Measurements from ENCODE around the gene FBXL19. TPM values are rescaled to one million over a fixed set of nuclear protein-coding genes. Genes with fewer than 3 reads are reported as not detected.
A peak's percentile ranks its signal among the peaks of the same experiment; 100 is the strongest.

FBXL19 gene
- total RNA-seq, 1 donor from 2014 or later, result 13.4 TPM

DNA sequence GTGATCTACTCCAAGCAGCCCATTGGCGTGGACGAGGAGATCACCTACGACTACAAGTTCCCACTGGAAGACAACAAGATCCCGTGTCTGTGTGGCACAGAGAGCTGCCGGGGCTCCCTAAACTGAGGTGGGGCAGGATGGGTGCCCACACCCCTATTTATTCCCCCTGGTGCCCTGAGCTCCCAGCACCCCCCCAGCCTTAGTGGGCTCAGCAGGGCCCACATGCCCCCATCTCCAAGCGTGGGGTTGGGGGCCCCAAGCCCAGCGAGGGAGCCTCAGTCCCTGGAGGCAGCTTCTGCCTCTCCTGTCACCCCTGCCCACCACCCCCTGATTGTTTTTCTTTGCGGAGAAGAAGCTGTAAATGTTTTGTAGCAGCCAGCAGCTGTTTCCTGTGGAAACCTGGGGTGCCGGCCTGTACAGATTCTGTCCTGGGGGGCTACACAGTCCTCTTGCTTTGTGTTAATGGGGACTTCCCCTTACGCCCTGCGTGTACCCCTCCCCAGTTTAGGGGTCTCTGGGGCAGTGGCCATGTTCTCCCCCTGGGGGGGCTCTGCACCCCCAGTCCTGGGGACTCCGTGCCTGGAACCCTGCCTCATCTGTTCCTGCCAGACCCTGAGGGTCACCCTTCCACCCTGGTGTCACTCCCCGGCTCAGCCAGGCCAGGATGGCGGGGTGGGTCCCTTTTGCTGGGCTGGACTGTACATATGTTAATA is 60.7 kb downstream of the FBXL19 start:
- Histone ChIP-seq H3K27ac (no peak overlapping the region), H3K36me3 (peaks cover 36% of the 10 kb centered on the region), H3K9me3 (no peaks in the 10 kb centered on the region), H3K4me1 (peaks cover 10% of the 10 kb centered on the region), H3K4me3 (no peak overlapping the region), H3K27me3 (no peaks in the 10 kb centered on the region)
- intact Hi-C loops (cut with DNase I), result no loop called here
- DNase-seq (no peak), ATAC-seq (no peak)
- TF ChIP-seq, protein P1, sequence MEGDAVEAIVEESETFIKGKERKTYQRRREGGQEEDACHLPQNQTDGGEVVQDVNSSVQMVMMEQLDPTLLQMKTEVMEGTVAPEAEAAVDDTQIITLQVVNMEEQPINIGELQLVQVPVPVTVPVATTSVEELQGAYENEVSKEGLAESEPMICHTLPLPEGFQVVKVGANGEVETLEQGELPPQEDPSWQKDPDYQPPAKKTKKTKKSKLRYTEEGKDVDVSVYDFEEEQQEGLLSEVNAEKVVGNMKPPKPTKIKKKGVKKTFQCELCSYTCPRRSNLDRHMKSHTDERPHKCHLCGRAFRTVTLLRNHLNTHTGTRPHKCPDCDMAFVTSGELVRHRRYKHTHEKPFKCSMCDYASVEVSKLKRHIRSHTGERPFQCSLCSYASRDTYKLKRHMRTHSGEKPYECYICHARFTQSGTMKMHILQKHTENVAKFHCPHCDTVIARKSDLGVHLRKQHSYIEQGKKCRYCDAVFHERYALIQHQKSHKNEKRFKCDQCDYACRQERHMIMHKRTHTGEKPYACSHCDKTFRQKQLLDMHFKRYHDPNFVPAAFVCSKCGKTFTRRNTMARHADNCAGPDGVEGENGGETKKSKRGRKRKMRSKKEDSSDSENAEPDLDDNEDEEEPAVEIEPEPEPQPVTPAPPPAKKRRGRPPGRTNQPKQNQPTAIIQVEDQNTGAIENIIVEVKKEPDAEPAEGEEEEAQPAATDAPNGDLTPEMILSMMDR (IDR thresholded peaks at IDR 0.05), result no peak

DNA sequence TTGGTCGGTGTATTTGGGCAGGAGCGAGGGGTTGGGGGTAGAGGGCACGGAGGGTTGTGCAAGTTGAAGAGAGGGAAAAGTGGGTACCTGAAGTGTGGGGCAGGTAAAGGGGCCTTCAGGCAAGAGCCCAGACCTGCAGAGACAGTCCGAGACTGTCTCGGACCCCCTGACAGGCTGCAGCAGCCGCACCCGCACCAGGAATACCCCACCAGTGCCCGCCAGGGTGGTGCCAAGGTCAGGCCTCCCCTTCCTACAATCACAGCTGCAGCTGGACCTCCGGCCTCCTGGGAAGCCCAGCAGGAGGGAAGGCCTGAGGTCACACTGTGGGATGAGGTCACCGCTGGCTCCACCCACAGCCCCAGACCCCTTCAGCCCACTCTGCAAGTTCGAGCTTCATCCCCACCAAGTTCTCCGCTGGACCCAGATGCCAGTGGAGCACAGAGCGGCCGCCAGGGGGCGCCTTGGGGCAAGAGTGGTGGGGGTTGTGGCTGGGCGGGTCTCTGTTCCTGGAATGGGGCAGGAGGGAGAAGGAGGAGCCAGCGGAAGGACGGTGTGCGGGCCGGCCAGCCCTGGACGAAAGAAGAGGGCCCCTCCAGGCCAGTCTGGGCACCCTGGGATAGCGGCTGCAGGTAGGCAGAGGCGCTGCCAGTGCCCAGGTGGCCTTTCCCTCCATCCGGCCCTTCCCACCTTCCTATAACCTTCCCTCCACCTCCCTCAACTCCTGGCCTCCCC is 61.5 kb downstream of the FBXL19 start, which contains the start of gene HSD3B7:
TSS of gene HSD3B7 (plus strand) at position 539 of the 732 bp plus-strand sequence. CDS start 452 bp downstream, outside the sequence.
- peaks cover 10% of the 10 kb centered on the region for H3K4me1 ChIP-seq
- intact Hi-C loops (cut with DNase I), result loop anchor here (5.0 kb wide), 1 partner anchor 457 kb away; the partner anchor contains the start of gene ZNF843
- H3K4me3 ChIP-seq, result peak within 1 kb of the TSS; percentile 51
- ATAC-seq (peak; percentile 95), DNase-seq (peak; percentile 95)
- TF ChIP-seq, protein P1 (IDR thresholded peaks at IDR 0.05), result peak; percentile 93
- no peaks in the 10 kb centered on the region for H3K27me3 ChIP-seq
- no peaks in the 10 kb centered on the region for H3K9me3 ChIP-seq
- H3K27ac ChIP-seq, result no peak within 1 kb of the TSS
- peaks cover 30% of the 10 kb centered on the region for H3K36me3 ChIP-seq

- Histone ChIP-seq H3K36me3 (peaks cover 23% of the 10 kb centered on the region), H3K27ac (no peak overlapping the region), H3K27me3 (no peaks in the 10 kb centered on the region), H3K9me3 (no peaks in the 10 kb centered on the region), H3K4me1 (peaks cover 10% of the 10 kb centered on the region), H3K4me3 (peak overlapping the region; percentile 51)
- TF ChIP-seq, protein P1 (IDR thresholded peaks at IDR 0.05), result no peak
- intact Hi-C loops (cut with DNase I), result loop anchor here (5.0 kb wide), 1 partner anchor 457 kb away; the partner anchor contains the start of gene ZNF843
- DNase-seq (peak; percentile 89), ATAC-seq (peak; percentile 80)
Observed at GRCh38 chr16:30985401-30986128, 62.2 kb downstream of the FBXL19 start.

DNA sequence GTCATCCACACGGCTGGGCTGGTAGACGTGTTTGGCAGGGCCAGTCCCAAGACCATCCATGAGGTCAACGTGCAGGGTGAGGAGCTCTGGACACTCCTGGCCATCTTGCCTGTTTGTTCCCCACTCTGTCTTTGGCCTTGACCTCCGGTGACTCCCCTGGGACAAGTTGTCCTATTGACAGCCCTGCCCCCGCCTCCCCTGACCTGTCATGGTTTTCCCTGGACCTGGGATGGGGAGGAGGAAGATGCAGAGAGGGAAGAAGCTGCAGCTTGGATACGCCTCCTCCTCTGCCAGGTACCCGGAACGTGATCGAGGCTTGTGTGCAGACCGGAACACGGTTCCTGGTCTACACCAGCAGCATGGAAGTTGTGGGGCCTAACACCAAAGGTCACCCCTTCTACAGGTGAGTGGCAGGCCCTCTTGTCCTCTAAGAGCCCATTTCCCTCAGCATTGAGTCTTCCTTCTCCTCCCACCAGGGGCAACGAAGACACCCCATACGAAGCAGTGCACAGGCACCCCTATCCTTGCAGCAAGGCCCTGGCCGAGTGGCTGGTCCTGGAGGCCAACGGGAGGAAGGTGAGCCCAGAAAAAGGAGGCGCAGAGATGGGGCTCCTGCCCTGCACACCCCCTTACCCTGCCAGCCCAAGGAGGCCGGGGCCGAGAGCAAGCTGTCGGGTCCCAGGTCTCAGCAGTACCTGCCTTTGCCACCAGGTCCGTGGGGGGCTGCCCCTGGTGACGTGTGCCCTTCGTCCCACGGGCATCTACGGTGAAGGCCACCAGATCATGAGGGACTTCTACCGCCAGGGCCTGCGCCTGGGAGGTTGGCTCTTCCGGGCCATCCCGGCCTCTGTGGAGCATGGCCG is 63.0 kb downstream of the FBXL19 start:
- ATAC-seq (no peak), DNase-seq (no peak)
- Histone ChIP-seq H3K9me3 (no peaks in the 10 kb centered on the region), H3K4me1 (peaks cover 10% of the 10 kb centered on the region), H3K4me3 (no peak overlapping the region), H3K27me3 (no peaks in the 10 kb centered on the region), H3K36me3 (peaks cover 17% of the 10 kb centered on the region), H3K27ac (no peak overlapping the region)
- intact Hi-C loops (cut with DNase I), result loop anchor here (5.0 kb wide), 1 partner anchor 456 kb away; the partner anchor contains the start of gene ZNF843
- TF ChIP-seq, protein P1 (IDR thresholded peaks at IDR 0.05), result no peak
